ENCODE results near the gene TRABD.
"Not testable (repeated sequence)": the region's sequence is repeated elsewhere in the genome, so short reads cannot be mapped to it uniquely, and the experiment has no call there.

TRABD gene

GRCh38 chr22:50185375-50186087 lies at the start of gene TRABD:
TSS of gene TRABD (plus strand) at chr22:50185913. CDS start at chr22:50193061, 7,148 bp downstream.
- peak; percentile 91 for DNase-seq

GRCh38 chr22:50136581-50137015 lies 49.1 kb upstream of the TRABD start:
- DNase-seq: no peak

- not testable (repeated sequence) for DNase-seq
Observed at GRCh38 chr22:50137277-50137676, 48.4 kb upstream of the TRABD start.

GRCh38 chr22:50138041-50138440 lies 47.7 kb upstream of the TRABD start:
- no peak for DNase-seq

GRCh38 chr22:50138988-50139387 lies 46.7 kb upstream of the TRABD start:
- no peak for DNase-seq

GRCh38 chr22:50139843-50140415 lies 45.8 kb upstream of the TRABD start:
- no peak for DNase-seq

GRCh38 chr22:50140615-50141014 lies 45.1 kb upstream of the TRABD start:
- DNase-seq: no peak

GRCh38 chr22:50141462-50141861 lies 44.3 kb upstream of the TRABD start:
- DNase-seq: no peak

- no peak for DNase-seq
Observed at GRCh38 chr22:50141891-50142363, 43.8 kb upstream of the TRABD start.

GRCh38 chr22:50143096-50143495 lies 42.6 kb upstream of the TRABD start:
- DNase-seq: no peak

GRCh38 chr22:50144005-50144614 lies 41.6 kb upstream of the TRABD start:
- DNase-seq: no peak

GRCh38 chr22:50145721-50146438 lies 39.8 kb upstream of the TRABD start:
- no peak for DNase-seq

- peak; percentile 12 for DNase-seq
Observed at GRCh38 chr22:50146439-50147238, 39.1 kb upstream of the TRABD start.

GRCh38 chr22:50147258-50148165 lies 38.2 kb upstream of the TRABD start:
- DNase-seq: not testable (repeated sequence)

- DNase-seq: no peak
Observed at GRCh38 chr22:50148166-50148500, 37.6 kb upstream of the TRABD start.

GRCh38 chr22:50148991-50149721 lies 36.6 kb upstream of the TRABD start:
- peak; percentile 78 for DNase-seq

- DNase-seq: no peak
Observed at GRCh38 chr22:50150161-50151129, 35.3 kb upstream of the TRABD start.

- DNase-seq: no peak
Observed at GRCh38 chr22:50151571-50152537, 33.9 kb upstream of the TRABD start.

All from CD4-positive, alpha-beta T cell treated with Interleukin-10 for 1 hour (primary cell).